Smooth muscle cell of the brain vasculature (primary cell): ENCODE data around the gene BACE2.
"Not testable (repeated sequence)": the region's sequence is repeated elsewhere in the genome, so short reads cannot be mapped to it uniquely, and the experiment has no call there.

ENCODE experiments used
- DNase-seq: peaks from one replicate; pipeline ENCODE4 v3.0.0-alpha.2; 2012; ENCODE audit warnings: low read depth, low spot score

BACE2 gene

GRCh38 chr21:41277846-41278245 lies 109.9 kb downstream of the BACE2 start:
- DNase-seq = no peak

- DNase-seq = no peak
These were observed 112.4 kb downstream of the BACE2 start for GRCh38 chr21:41280115-41280919.

- no peak for DNase-seq
These were observed 114.5 kb downstream of the BACE2 start for GRCh38 chr21:41282412-41282811.

GRCh38 chr21:41283211-41283818 lies 115.4 kb downstream of the BACE2 start:
- DNase-seq = peak; percentile 55

- DNase-seq = no peak
These were observed 121.5 kb downstream of the BACE2 start for GRCh38 chr21:41289431-41289830.

- no peak for DNase-seq
These were observed 122.3 kb downstream of the BACE2 start for GRCh38 chr21:41290106-41290799.

GRCh38 chr21:41294548-41295231 lies 126.7 kb downstream of the BACE2 start:
- DNase-seq = no peak

GRCh38 chr21:41295721-41296254 lies 127.8 kb downstream of the BACE2 start:
- no peak for DNase-seq

- no peak for DNase-seq
These were observed 135.0 kb downstream of the BACE2 start for GRCh38 chr21:41302976-41303375.

- no peak for DNase-seq
These were observed 136.2 kb downstream of the BACE2 start for GRCh38 chr21:41304068-41304720.

- DNase-seq = no peak
These were observed 139.3 kb downstream of the BACE2 start for GRCh38 chr21:41307219-41307618.

- DNase-seq = not testable (repeated sequence)
These were observed 145.6 kb downstream of the BACE2 start for GRCh38 chr21:41313285-41314164.

GRCh38 chr21:41315726-41316125 lies 147.8 kb downstream of the BACE2 start:
- DNase-seq = no peak

GRCh38 chr21:41316200-41317062 lies 148.5 kb downstream of the BACE2 start, which contains the start of gene FAM3B:
Gene FAM3B (plus strand): TSS chr21:41316801. CDS start chr21:41316880, 79 bp downstream.
- no peak for DNase-seq

- no peak for DNase-seq
These were observed 149.1 kb downstream of the BACE2 start for GRCh38 chr21:41317063-41317392.

GRCh38 chr21:41317458-41317857 lies 149.5 kb downstream of the BACE2 start:
- DNase-seq = no peak

GRCh38 chr21:41318218-41318617 lies 150.3 kb downstream of the BACE2 start:
- DNase-seq = no peak

GRCh38 chr21:41319273-41319672 lies 151.3 kb downstream of the BACE2 start:
- no peak for DNase-seq

- DNase-seq = no peak
These were observed 153.4 kb downstream of the BACE2 start for GRCh38 chr21:41321211-41321907.
